Measurements from ENCODE around the gene KIF21A.

The KIF21A gene

DNA sequence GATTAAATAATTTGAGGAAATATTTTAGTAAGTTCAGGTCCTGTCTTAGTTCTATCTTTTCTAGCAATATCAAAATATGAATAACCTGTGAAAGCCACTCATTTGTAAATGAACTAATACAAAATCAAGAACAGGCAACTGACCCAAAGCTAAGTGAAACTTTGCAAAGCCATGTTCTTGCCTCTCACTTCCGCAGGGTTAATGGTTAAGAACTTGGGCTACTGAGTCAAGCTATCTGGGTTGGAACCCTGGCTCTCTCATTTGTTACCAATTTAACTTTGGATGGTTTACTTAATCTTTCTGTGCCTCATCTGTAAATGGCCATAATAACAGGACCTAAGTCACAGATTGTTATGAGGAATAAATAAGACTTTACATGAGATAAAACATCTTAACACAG is 2.8 kb downstream of the KIF21A start:
- DNase-seq = peak in 1 of 51 donors; percentile 39

DNA sequence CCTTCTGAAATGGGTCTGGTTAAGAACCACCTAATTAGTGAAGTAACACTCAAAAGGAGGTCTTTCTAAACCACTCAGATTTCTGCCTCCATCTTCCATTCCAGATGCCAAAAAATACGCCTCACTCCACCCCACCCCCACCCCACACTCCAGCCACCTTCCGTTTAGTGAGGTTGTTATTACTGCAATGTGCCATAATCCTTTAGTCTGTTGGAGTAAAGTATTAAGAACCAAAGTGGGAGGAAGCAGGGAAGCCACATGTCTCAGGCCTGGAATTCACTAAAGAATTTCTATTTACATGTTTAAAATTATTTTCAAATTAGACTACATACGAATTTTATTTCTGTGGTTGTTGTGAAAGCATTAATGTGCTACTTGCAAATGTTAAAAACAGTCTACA is 7.4 kb downstream of the KIF21A start:
- DNase-seq = no peak

DNA sequence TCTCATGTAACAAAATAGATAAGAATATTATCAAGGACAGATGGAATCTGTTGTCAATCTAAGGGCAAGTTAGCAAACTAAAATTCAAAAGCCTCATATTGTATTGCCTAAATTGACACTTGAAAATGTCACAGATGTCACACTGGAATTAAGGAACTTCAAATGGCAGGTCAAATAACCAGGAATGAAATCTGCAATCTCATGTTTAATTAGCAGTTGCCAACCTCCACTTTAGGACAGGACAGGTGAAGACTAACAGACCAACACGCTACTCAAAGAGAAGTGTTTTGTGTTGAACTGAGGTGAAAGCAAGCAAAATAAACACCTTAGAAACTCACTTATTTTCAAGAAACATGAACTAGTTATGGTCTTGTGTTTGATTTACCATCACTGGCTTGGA is 11.1 kb downstream of the KIF21A start:
- DNase-seq = no peak

DNA sequence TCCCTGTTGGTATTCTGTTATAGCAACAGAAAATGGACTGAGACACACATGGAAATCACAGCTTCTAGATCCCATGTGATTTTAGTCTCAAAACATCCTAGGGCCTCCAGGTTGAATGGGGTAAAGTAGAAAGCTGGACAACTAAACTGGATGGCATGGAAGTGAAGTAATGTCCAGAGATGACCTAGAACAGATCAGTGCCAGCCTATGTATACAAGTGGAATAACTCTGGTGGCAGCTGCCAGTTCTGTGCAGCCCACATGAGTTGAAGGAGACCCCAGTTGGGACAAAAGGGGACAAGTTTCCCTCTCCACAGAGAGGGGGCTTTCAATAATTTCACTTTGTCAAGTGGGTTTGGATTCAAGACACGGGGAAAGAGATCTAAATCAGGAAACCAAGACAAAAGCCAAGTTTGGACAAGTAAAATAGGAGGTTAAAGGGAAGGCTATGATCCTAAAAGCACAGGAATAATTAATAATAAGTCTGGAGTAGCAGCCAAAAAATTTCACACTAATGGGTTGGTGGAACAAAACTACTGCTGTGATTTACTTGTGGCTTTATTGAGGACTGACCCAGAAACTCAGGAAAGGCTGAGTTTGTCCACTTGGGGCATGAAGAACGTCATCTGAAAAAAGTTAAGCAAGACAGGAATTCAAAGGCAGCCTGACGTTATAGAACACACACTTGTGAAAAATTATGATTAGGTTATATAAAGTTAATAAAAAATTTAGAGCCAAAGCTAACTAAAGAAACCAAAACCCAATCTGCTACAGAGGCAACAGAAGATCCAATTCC is 11.7 kb downstream of the KIF21A start:
- DNase-seq = no peak

DNA sequence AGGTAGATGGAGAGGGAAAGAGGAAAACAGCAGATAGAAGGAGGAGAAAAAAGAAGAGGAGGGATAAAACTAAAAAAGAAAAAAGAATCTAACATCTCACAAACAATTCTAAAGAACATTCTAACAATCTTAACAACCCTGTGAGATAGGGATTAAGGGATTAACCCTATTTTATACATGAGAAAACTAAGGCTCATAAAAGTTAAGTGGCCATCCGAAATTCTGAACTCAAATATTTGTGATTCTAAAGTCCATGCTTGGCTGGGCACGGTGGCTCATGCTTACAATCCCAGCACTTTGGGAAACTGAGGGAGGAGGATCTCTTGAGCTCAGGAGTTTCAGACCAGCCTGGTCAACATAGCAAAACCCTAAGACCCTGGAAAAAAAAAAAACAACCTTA is 13.1 kb downstream of the KIF21A start:
- DNase-seq = no peak

DNA sequence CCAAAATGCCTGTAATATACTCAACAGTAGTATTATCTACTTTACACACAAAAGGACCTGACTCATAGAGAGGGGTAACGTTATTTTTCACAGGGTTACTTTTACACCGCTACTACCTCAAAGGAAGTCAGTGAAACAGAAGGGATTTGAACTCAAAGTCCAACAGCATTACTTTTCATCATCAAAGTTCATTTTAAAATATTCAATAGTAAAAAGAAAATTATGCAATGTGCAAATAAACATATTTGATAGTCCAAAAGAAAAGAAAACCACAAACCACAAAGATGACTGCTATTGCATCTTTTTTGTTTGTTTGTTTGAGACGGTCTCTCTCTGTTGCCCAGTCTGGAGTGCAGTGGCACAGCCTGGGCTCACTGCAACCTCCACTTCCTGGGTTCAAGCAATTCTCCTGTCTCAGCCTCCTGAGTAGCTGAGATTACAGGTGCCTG is 15.5 kb downstream of the KIF21A start:
- no peak for DNase-seq

DNA sequence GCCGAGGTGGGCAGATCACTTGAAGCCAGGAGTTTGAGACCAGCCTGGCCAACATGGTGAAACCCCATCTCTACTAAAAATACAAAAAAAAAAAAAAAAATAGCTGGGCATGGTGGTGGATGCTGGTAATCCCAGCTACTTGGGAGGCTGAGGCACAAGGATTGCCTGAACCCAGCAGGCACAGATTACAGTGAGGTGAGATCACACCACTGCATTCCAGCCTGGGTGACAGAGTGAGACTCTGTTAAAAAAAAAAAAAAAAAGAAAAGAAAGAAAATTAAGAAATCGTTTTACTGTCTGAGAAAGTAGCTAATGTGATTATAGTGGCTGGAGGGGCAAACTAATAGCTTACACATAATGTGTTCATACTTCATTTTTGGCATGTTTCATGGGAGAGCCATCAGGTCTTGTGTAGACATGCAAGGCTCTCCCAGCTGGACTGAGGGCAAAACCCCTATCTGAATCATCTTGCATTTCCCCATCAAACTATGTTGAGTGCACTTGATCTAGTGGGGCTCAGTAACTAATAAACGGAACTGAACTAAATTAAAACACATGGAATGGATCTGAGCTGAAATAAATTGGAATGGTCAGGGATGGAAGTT is 16.2 kb downstream of the KIF21A start:
- no peak for DNase-seq

DNA sequence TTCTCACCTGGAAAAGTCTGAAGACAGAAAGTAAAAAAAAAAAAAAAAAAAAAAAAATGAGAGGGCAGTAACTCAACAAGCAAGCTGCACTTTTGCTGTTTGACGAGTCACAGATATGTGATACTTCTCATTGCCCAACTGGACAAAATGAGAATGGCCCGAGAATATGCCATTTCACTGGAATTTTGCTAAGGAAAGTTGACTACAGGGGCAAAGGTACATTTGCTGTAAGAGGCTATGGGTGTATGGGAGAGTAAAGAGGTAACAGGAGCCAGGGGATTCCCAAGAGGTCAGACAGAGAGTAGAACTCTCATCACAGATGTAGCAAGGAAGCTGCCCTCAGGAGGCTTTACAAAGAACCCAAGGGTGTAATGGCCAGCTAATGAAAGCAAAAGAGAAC is 22.9 kb downstream of the KIF21A start:
- no peak for DNase-seq

DNA sequence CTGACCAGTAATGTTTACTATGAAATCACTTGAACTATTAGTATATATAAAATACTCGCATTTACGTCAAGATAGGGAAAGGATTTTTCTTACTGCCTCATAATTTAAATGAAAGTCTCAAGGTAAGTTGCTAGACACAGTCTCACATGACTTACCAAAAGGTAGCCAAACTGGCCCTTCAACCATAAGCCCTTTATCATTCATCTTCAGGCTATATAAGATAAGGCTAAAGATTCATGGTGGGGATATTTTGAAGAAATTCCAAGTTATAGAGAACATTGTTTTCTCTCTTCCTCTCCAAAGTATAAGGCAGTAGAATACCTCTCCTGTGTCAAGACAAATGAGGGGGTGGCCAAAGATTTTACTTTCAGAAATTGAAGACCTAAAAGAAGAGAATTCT is 23.4 kb downstream of the KIF21A start:
- DNase-seq = no peak

DNA sequence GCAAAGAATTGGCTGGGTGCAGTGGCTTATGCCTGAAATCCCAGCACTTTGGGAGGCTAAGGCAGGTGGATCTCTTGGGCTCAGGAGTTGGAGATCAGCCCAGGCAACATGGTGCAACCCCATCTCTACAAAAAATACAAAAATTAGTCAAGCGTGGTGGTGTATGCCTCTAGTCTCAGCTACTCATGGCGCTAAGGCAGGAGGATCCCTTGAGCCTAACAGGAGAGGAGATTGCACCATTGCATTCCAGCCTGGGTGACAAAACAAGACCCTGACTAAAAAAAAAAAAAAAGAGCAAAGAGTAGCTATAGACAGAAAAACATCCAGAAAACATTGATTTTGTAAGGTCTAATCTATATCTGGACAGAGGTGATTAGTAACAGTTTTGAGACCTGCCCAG is 25.0 kb downstream of the KIF21A start:
- no peak for DNase-seq

DNA sequence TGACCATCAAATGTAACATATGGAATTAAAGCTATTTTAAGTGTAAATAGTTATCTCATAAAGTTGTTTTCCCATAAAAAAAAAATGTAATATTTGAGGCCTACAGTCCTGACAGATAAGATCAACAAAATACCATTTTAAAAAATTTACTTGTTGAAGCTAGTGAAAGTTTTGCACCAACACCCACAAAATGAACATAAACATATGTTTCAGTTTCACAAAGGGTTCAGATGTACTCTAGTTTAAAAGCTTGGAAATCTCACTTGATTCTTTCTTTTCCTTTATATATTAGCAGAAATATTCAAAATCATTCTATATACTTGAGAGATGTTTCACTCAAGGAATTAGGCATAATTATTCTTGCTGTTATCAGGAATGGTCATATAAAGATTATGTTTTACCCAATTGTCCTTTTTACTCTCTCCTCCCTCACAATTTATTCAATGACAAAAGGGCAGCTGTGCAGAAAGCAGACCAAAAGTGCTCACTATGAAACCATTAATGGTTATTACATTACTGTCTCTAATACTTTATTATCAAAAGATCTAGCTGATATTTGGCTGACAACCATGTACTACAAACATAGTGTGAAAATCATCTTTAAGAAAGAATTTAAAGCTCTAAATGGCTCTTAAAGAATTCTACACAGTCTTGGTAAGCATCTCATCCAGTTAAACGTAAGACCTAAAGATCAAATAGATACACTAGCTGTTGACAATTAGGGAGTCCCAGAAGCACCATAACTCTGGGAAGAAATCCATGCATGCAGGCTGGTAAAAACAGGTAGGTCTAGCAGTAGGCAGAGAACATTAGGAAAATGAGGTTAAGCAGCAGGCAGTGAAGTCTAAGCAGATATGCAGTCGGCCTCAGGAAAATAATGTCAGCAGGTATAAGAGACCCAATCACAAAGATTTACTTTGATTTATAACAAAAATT is 28.8 kb downstream of the KIF21A start:
- no peak for DNase-seq

DNA sequence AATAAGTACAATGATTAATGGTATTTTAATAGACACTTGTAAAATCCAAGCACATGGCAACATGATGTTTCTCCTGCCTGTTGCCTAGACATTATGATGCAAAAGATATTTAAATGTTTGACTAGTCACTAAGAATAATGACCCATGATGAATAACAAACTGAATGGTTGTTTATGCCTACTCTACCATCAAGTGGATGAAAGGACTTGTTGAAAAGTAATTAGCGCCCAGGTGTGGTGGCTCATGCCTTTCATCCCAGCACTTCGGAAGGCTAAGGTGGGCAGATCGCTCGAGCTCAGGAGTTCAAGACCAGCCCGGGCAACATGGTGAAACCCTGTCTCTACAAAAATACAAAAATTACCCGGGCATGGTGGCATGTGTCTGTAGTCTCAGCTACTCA is 30.7 kb downstream of the KIF21A start:
- no peak for DNase-seq

DNA sequence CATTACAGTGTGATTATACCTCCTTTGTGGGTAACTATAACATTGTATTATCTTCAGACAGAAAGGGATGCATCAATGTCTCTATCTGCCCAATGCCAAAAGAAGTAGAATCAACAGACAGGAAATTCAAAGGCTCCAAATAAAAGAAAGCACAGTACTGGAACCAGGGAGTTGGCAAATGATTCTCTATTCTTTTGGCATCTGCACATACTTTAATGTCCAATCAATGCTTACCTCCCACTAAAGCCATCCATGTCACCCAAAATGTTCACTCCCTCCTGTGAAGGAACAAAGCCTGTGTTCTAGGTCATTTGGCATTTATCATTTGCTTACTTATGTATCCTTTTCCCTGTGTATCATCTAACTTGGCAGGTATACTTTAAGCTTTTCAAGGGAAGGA is 36.7 kb downstream of the KIF21A start:
- peak in 1 of 51 donors; percentile 17 for DNase-seq

DNA sequence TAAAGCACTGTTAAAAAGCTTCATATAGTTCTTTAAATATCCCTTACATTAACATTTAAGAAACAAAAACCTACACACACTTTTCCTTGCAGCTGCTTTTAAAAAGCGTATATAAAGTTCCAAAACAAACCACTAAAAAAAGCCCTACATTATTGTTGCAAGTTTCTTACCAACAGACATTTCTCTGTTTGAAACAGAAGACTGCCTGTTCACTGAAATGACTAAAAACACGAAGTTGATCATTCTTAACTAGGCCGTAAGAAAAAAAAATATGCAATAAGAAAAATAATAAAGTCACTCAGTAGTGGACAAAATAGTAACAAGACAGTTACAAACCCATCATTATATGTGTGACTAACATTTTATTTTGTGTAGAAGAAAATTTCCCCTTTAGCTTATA is 37.3 kb downstream of the KIF21A start:
- DNase-seq = no peak

DNA sequence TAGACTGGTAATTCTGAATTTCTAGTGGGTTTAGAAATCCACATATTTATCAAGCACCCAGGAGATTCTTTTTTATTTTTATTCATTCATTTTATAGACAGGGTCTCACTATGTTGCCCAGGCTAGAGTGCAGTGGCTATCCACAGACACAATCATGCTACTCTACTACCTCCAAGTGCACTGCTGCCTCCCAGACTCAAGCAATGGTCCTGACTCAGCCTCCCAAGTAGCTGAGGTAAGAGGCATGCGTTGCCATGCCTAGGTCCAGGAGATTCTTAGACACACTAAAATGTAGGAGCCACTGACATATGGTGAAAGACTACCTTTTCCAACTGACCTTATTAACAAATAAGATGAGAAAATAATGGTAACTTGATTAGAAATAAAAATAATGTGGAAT is 38.9 kb downstream of the KIF21A start:
- DNase-seq = no peak

DNA sequence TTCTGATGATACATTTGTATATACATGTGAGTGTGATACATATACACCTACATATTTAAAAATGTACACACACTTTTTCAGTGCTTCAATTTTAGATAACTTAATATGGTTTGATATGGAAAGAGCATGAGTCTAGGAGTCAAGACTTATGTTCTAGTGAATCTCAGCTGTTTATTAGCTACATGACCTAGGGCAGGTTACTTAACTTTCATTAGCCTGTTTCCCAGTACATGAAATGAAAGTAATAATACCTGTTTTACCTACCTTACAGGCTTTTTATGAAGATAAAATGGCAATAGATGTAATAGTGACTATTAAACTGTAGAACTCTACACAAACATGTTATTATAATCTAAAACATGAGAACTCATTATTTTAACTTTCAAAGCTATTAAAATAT is 39.5 kb downstream of the KIF21A start:
- DNase-seq = no peak

DNA sequence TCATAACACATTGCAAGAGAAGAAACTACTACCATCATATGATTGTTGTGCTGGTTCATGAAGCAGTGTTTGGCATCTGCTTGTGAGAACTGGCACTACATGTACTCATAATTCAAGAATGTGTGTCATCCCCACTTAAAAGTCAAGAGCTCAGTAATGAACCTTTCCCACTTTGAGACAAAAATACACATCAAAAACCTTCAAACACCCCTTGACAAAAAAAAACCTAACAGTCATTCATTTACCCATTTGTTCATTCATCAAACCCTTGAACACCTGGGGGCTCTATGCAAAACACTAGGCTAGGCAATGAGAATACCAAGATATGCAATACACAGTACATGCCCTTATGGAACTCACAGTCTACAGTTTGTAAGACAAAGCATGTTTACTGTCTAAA is 40.0 kb downstream of the KIF21A start:
- no peak for DNase-seq

DNA sequence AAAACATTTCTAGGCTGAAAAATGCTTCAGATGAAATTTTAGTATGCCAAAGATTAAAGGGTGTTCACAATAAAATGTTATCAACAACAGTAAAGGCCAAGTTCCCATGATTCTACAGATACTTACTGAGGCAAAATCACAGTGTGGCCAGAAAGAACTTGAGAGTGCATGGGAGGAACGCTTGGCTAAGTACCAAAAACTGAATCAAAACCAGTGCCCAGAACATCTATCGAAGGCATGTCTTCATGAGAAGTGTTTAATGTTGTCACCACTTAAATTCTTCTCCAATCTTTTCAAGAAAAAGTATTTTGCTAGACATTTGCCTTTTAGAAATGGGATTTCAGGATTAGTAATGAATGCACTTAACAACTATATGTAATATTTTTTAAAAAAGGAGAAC is 41.5 kb downstream of the KIF21A start:
- no peak for DNase-seq

DNA sequence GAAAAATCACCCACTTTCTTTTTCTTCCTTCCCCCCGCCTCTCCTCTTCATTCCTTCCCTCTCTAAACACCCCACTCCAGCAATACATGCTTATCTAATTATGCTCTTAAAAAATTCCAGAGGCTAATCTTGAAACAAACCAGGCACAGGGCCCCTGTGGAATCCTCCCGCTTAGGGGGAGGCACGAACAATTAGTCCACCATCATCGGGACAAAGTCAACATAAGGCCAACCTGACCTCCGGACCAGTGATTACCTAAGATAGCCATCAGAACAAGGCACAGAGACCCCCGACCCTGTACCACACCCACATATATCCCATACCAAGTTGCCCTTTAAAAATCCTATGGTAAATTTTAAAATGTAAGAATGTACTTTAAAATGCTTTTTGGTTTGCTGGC is 47.1 kb downstream of the KIF21A start:
- no peak for DNase-seq

DNA sequence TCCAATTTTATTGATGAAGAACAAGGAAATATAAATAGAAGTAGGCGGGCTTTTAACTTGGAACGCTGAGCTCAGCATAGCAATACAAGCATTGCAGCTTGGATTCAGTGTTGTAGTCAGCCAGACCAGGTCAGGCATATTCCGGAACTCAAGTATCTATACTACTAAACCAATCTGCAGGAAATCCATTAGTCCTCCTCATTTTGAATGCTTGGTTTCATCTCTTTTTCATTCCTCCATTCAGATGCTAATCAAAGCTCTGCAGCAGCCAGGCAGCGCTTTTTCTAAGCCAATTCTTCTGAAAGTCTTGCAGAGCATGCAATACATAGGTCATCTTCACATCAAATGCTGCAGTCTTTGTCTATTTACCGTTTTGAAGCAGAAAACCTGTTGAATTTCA is 49.0 kb downstream of the KIF21A start:
- peak in 1 of 51 donors; percentile 13 for DNase-seq

DNA sequence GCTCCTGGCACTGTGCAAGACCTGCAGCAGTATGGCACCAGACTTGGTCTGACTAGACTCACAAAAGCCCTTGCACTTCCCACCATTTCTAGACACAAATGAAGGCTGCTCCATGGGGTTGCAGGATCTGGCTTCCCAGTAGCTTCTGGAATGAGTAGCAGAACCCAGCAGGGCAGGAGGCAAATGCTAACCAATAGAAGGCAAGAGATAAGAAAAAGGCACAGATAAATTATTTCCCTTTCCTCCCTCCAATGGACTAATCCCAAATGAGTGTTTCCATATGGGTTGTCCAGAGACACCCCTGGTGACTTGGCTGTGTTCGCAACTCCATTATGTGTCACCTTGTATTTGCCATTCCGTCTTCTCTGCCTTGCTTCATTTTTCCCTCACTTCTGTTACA is 49.7 kb downstream of the KIF21A start:
- no peak for DNase-seq

DNA sequence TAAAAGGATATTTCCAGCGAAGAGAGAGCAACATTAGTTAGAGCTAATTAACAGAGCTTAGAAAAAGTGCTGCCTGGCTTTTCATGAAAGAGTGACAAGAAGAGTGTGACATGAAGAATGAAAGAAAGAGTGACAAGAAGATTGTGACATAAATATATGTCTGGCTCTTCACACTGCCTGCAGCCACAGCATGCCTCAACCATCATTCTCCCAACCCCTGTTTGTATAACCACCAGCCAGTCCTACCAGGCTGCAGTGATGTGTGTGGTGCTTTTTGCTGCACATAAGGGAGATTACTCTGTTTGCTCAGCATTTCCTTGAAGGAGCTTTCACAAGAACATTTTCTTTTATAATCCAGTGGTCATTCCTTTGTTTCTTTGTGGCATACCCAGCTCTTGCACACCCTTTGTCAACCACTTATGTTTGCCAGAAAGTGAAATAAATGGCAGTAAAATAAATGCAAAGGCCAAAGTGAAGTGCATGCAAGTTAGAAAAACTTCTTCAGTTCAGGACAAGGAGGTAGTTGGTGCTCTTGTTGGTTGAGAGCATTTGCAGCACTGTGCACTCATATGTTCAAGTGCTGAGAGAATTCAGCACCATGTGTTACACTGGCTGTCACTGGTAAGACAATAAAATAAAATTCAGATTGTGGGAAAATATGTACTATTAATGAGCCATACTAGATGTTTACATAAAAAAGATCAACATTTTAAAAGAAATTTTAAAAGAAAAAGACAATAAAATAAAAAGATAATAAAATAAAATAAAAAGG is 50.6 kb downstream of the KIF21A start:
- no peak for DNase-seq
